Measurements from ENCODE around the gene RBPMS2. TPM values are rescaled to one million over a fixed set of nuclear protein-coding genes. Genes with fewer than 3 reads are reported as not detected.
A peak's percentile ranks its signal among the peaks of the same experiment; 100 is the strongest.

The RBPMS2 gene
- total RNA-seq, 2 donors from 2014 or later = 86.0 to 131 TPM

GRCh38 chr15:64807051-64807749 is 31.8 kb upstream of the RBPMS2 start:
- peak; percentile 80 for DNase-seq
- peak overlapping the region; percentile 41 for H3K27ac ChIP-seq (ENCODE audit: low read depth, low read length)
- no peaks in the 10 kb centered on the region for H3K36me3 ChIP-seq (ENCODE audit: control insufficient read depth, insufficient read depth, low read length)
- no peak overlapping the region for H3K4me3 ChIP-seq (ENCODE audit: low read length)
- no peaks in the 10 kb centered on the region for H3K9me3 Mint-ChIP-seq
- H3K4me1 Mint-ChIP-seq = peaks cover 44% of the 10 kb centered on the region
- H3K9me3 ChIP-seq (ENCODE audit: control insufficient read depth, low read length) = no peaks in the 10 kb centered on the region
- no peaks in the 10 kb centered on the region for H3K36me3 Mint-ChIP-seq (ENCODE audit: low read depth)
- no peak for TF ChIP-seq CTCF (conservative IDR thresholded peaks at IDR 0.05)
- H3K27me3 ChIP-seq (ENCODE audit: control insufficient read depth, insufficient read depth, low read length, poor library complexity, severe bottlenecking) = no peaks in the 10 kb centered on the region
- peak overlapping the region; percentile 35 for H3K4me3 Mint-ChIP-seq
- H3K27ac Mint-ChIP-seq = peak overlapping the region; percentile 91
- H3K9ac ChIP-seq (ENCODE audit: extremely low read depth, low read length, poor library complexity, severe bottlenecking) = no peak overlapping the region
- H3K4me1 ChIP-seq (ENCODE audit: control insufficient read depth, insufficient read depth, low read length) = peaks cover 15% of the 10 kb centered on the region
- WGBS, 2 experiments (ENCODE audit: insufficient coverage in 1 of 2, insufficient read length in 1 of 2) = 59 to 63% methylated on average over 7 to 13 of the region's 13 CpGs
- no peaks in the 10 kb centered on the region for H3K27me3 Mint-ChIP-seq (ENCODE audit: insufficient read depth)

DNA sequence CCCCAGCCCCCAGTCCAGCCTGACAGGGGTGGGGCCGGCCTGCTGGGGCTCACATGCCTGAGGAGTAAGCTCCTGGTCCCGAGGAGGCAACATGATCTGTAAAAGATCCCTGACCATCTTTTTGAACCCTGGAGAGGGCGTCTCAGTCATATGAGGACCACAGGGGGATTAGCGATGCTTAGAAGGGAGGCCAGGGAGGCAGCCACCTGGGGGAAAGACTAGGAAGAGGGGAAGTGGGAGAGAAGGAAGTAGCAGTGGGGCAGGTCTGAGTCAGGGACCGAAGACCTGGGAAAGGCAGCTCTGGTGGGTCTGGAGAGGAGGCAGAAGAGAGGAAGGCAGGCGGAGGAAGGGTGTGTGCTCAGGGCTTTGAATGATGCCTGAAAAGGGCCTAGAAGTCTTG is 31.1 kb upstream of the RBPMS2 start:
- DNase-seq = peak; percentile 69
- H3K9me3 Mint-ChIP-seq = peaks cover 3% of the 10 kb centered on the region
- TF ChIP-seq CTCF (conservative IDR thresholded peaks at IDR 0.05) = no peak
- no peaks in the 10 kb centered on the region for H3K27me3 ChIP-seq (ENCODE audit: control insufficient read depth, insufficient read depth, low read length, poor library complexity, severe bottlenecking)
- no peaks in the 10 kb centered on the region for H3K9me3 ChIP-seq (ENCODE audit: control insufficient read depth, low read length)
- no peak overlapping the region for H3K27ac ChIP-seq (ENCODE audit: low read depth, low read length)
- H3K4me3 ChIP-seq (ENCODE audit: low read length) = no peak overlapping the region
- H3K4me3 Mint-ChIP-seq = no peak overlapping the region
- H3K36me3 ChIP-seq (ENCODE audit: control insufficient read depth, insufficient read depth, low read length) = no peaks in the 10 kb centered on the region
- H3K4me1 ChIP-seq (ENCODE audit: control insufficient read depth, insufficient read depth, low read length) = peaks cover 15% of the 10 kb centered on the region
- peaks cover 42% of the 10 kb centered on the region for H3K4me1 Mint-ChIP-seq
- H3K9ac ChIP-seq (ENCODE audit: extremely low read depth, low read length, poor library complexity, severe bottlenecking) = no peak overlapping the region
- 58 to 71% methylated on average over 6 of the region's 6 CpGs for WGBS, 2 experiments (ENCODE audit: insufficient coverage in 1 of 2, insufficient read length in 1 of 2)
- H3K36me3 Mint-ChIP-seq (ENCODE audit: low read depth) = no peaks in the 10 kb centered on the region
- H3K27me3 Mint-ChIP-seq (ENCODE audit: insufficient read depth) = no peaks in the 10 kb centered on the region
- peak overlapping the region; percentile 79 for H3K27ac Mint-ChIP-seq

GRCh38 chr15:64804619-64805018 is 29.2 kb upstream of the RBPMS2 start:
- Histone ChIP-seq H3K4me3 (ENCODE audit: low read length) (no peak overlapping the region), H3K9me3 (ENCODE audit: control insufficient read depth, low read length) (no peaks in the 10 kb centered on the region), H3K36me3 (ENCODE audit: control insufficient read depth, insufficient read depth, low read length) (no peaks in the 10 kb centered on the region), H3K27ac (ENCODE audit: low read depth, low read length) (no peak overlapping the region), H3K9ac (ENCODE audit: extremely low read depth, low read length, poor library complexity, severe bottlenecking) (no peak overlapping the region), H3K27me3 (ENCODE audit: control insufficient read depth, insufficient read depth, low read length, poor library complexity, severe bottlenecking) (no peaks in the 10 kb centered on the region), H3K4me1 (ENCODE audit: control insufficient read depth, insufficient read depth, low read length) (peaks cover 3% of the 10 kb centered on the region)
- no peak for DNase-seq
- Mint-ChIP-seq H3K36me3 (ENCODE audit: low read depth) (peaks cover 6% of the 10 kb centered on the region), H3K9me3 (peaks cover 9% of the 10 kb centered on the region), H3K4me1 (peaks cover 24% of the 10 kb centered on the region), H3K27ac (peak overlapping the region; percentile 17), H3K27me3 (ENCODE audit: insufficient read depth) (no peaks in the 10 kb centered on the region), H3K4me3 (no peak overlapping the region)
- no peak for TF ChIP-seq CTCF (conservative IDR thresholded peaks at IDR 0.05)
- WGBS, 2 experiments (ENCODE audit: insufficient coverage in 1 of 2, insufficient read length in 1 of 2) = 45 to 50% methylated on average over 2 of the region's 2 CpGs
